ENCODE results near the gene TELO2.
"Not testable (repeated sequence)": the region's sequence is repeated elsewhere in the genome, so short reads cannot be mapped to it uniquely, and the experiment has no call there.

The TELO2 gene

GRCh38 chr16:1457489-1458245 lies 35.5 kb upstream of the TELO2 start:
- in situ Hi-C loops (cut with MboI; ENCODE audit: low sequenced_read_pairs), result no loop called here

- in situ Hi-C loops (cut with MboI; ENCODE audit: low sequenced_read_pairs), result no loop called here
Measured at GRCh38 chr16:1458336-1458976, 34.7 kb upstream of the TELO2 start.

- in situ Hi-C loops (cut with MboI; ENCODE audit: low sequenced_read_pairs), result no loop called here
Measured at GRCh38 chr16:1458977-1459341, 34.2 kb upstream of the TELO2 start.

- in situ Hi-C loops (cut with MboI; ENCODE audit: low sequenced_read_pairs), result no loop called here
Measured at GRCh38 chr16:1459967-1460366, 33.2 kb upstream of the TELO2 start.

- in situ Hi-C loops (cut with MboI; ENCODE audit: low sequenced_read_pairs), result no loop called here
Measured at GRCh38 chr16:1460602-1461138, 32.5 kb upstream of the TELO2 start.

GRCh38 chr16:1461146-1461545 lies 32.0 kb upstream of the TELO2 start:
- in situ Hi-C loops (cut with MboI; ENCODE audit: low sequenced_read_pairs), result no loop called here

- in situ Hi-C loops (cut with MboI; ENCODE audit: low sequenced_read_pairs), result no loop called here
Measured at GRCh38 chr16:1464196-1464893, 28.8 kb upstream of the TELO2 start.

- in situ Hi-C loops (cut with MboI; ENCODE audit: low sequenced_read_pairs), result no loop called here
Measured at GRCh38 chr16:1464894-1465566, 28.1 kb upstream of the TELO2 start.

GRCh38 chr16:1465567-1465915 lies 27.6 kb upstream of the TELO2 start:
- in situ Hi-C loops (cut with MboI; ENCODE audit: low sequenced_read_pairs), result no loop called here

GRCh38 chr16:1466054-1466453 lies 27.1 kb upstream of the TELO2 start:
- in situ Hi-C loops (cut with MboI; ENCODE audit: low sequenced_read_pairs), result no loop called here

- in situ Hi-C loops (cut with MboI; ENCODE audit: low sequenced_read_pairs), result no loop called here
Measured at GRCh38 chr16:1466968-1467521, 26.1 kb upstream of the TELO2 start.

GRCh38 chr16:1468426-1468810 lies 24.7 kb upstream of the TELO2 start:
- in situ Hi-C loops (cut with MboI; ENCODE audit: low sequenced_read_pairs), result no loop called here

- in situ Hi-C loops (cut with MboI; ENCODE audit: low sequenced_read_pairs), result not testable (repeated sequence)
Measured at GRCh38 chr16:1469141-1469540, 24.0 kb upstream of the TELO2 start.

- in situ Hi-C loops (cut with MboI; ENCODE audit: low sequenced_read_pairs), result no loop called here
Measured at GRCh38 chr16:1469693-1470201, 23.4 kb upstream of the TELO2 start.

GRCh38 chr16:1470481-1471251 lies 22.5 kb upstream of the TELO2 start:
- in situ Hi-C loops (cut with MboI; ENCODE audit: low sequenced_read_pairs), result no loop called here

- in situ Hi-C loops (cut with MboI; ENCODE audit: low sequenced_read_pairs), result no loop called here
Measured at GRCh38 chr16:1471569-1472194, 21.5 kb upstream of the TELO2 start.

GRCh38 chr16:1472974-1473373 lies 20.2 kb upstream of the TELO2 start:
- in situ Hi-C loops (cut with MboI; ENCODE audit: low sequenced_read_pairs), result no loop called here

GRCh38 chr16:1474082-1474795 lies 18.9 kb upstream of the TELO2 start:
- in situ Hi-C loops (cut with MboI; ENCODE audit: low sequenced_read_pairs), result no loop called here
